Gastrocnemius medialis (tissue), 4 donors: Measurements from ENCODE around the gene PRCD.

Experiments used
- POLR2A ChIP-seq, 2 donors: fragments of 450-650 bp; IDR thresholded peaks; one replicate each; pipeline ENCODE4 v1.6.1; 2017; ENCODE audit warnings: antibody characterized with exemption in 2 of 2, mild to moderate bottlenecking in 2 of 2, moderate library complexity in 2 of 2
- TF ChIP-seq, protein P1 (sequence below), 5 experiments: fragments of 450-650 bp in 3 of 5; fragments of 200-600 bp in 2 of 5; sonication (generic) in 2 of 5; IDR thresholded peaks in 4 of 5; conservative IDR thresholded peaks in 1 of 5; 1 replicate in 4 of 5; 2 replicates in 1 of 5; pipeline ENCODE4 v1.5.1; 2016 to 2019; ENCODE audit warnings: antibody characterized with exemption in 5 of 5, mild to moderate bottlenecking in 3 of 5, moderate library complexity in 3 of 5

DNA sequence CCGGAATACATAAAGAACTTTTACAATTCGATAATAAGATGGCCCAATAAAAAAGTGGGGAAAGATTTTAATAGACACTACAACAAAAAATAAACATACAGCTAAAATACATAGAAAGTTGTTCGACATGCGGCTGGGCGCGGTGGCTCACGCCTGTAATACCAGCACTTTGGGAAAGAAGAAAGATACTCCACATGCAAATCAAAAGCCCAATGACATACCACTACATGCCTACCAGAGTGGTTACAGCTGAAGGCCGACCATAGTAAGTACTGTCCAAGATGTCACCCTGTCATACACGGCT lies 9.3 kb downstream of the PRCD start:
- TF ChIP-seq, protein P1, sequence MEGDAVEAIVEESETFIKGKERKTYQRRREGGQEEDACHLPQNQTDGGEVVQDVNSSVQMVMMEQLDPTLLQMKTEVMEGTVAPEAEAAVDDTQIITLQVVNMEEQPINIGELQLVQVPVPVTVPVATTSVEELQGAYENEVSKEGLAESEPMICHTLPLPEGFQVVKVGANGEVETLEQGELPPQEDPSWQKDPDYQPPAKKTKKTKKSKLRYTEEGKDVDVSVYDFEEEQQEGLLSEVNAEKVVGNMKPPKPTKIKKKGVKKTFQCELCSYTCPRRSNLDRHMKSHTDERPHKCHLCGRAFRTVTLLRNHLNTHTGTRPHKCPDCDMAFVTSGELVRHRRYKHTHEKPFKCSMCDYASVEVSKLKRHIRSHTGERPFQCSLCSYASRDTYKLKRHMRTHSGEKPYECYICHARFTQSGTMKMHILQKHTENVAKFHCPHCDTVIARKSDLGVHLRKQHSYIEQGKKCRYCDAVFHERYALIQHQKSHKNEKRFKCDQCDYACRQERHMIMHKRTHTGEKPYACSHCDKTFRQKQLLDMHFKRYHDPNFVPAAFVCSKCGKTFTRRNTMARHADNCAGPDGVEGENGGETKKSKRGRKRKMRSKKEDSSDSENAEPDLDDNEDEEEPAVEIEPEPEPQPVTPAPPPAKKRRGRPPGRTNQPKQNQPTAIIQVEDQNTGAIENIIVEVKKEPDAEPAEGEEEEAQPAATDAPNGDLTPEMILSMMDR (IDR thresholded peaks at IDR 0.05 in 4 of 5, conservative IDR thresholded peaks at IDR 0.05 in 1 of 5) = no peak
- TF ChIP-seq POLR2A (IDR thresholded peaks at IDR 0.05) = no peak
